ENCODE measurements around the gene PPP2R3C. TPM values are rescaled to one million over a fixed set of nuclear protein-coding genes. Genes with fewer than 3 reads are reported as not detected.
A peak's percentile ranks its signal among the peaks of the same experiment; 100 is the strongest.
"Not testable (repeated sequence)": the region's sequence is repeated elsewhere in the genome, so short reads cannot be mapped to it uniquely, and the experiment has no call there.

The PPP2R3C gene
- total RNA-seq, 1 experiment from 2014 or later: 39.9 TPM

- not testable (repeated sequence) for DNase-seq (ENCODE audit: low read depth)
Measured at GRCh38 chr14:35061113-35061791, 60.5 kb downstream of the PPP2R3C start.

- DNase-seq (ENCODE audit: low read depth): no peak
Measured at GRCh38 chr14:35052637-35053036, 69.2 kb downstream of the PPP2R3C start.

- DNase-seq (ENCODE audit: low read depth): peak; percentile 77
Measured at GRCh38 chr14:35051796-35052195, 70.0 kb downstream of the PPP2R3C start.

GRCh38 chr14:35050652-35051051, 71.1 kb downstream of the PPP2R3C start:
- peak; percentile 60 for DNase-seq (ENCODE audit: low read depth)

GRCh38 chr14:35047976-35048513, 73.7 kb downstream of the PPP2R3C start:
- no peak for DNase-seq (ENCODE audit: low read depth)

- peak; percentile 43 for DNase-seq (ENCODE audit: low read depth)
Measured at GRCh38 chr14:35046751-35047536, 74.8 kb downstream of the PPP2R3C start.

- peak; percentile 95 for DNase-seq (ENCODE audit: low read depth)
Measured at GRCh38 chr14:35046048-35046750, 75.6 kb downstream of the PPP2R3C start, which contains the start of gene FAM177A1. Gene FAM177A1 (plus strand): TSS chr14:35046272. CDS start chr14:35046464, 192 bp downstream.

GRCh38 chr14:35045798-35046047, 76.1 kb downstream of the PPP2R3C start:
- no peak for DNase-seq (ENCODE audit: low read depth)

GRCh38 chr14:35044939-35045797, 76.6 kb downstream of the PPP2R3C start:
- DNase-seq (ENCODE audit: low read depth): no peak

GRCh38 chr14:35043046-35043445, 78.7 kb downstream of the PPP2R3C start:
- DNase-seq (ENCODE audit: low read depth): no peak

GRCh38 chr14:35042632-35043031, 79.2 kb downstream of the PPP2R3C start:
- no peak for DNase-seq (ENCODE audit: low read depth)

GRCh38 chr14:35038312-35038711, 83.5 kb downstream of the PPP2R3C start:
- not testable (repeated sequence) for DNase-seq (ENCODE audit: low read depth)

Other genes with a start within 250 kb of the PPP2R3C start
- 39.4 and 49.1 TPM in 2 replicates for gene BAZ1A, start 246.6 kb downstream of the PPP2R3C start, total RNA-seq (2014; rRNA removed)
- 75.8 and 81.1 TPM in 2 replicates for gene SRP54, start 139.0 kb downstream of the PPP2R3C start, total RNA-seq (2014; rRNA removed)
- 58.6 and 61.2 TPM in 2 replicates for gene FAM177A1, start 75.7 kb downstream of the PPP2R3C start, total RNA-seq (2014; rRNA removed)
- 43.3 and 54.4 TPM in 2 replicates for gene PRORP, start 562 bp upstream of the PPP2R3C start, total RNA-seq (2014; rRNA removed)
- gene PSMA6, start 170.4 kb upstream of the PPP2R3C start, total RNA-seq (2014; rRNA removed): 221 and 262 TPM in 2 replicates